OCI-LY3 (cell line): Measurements from ENCODE around the gene DUT.

Source experiments
- H2AFZ ChIP-seq: fragments of 200-600, 300-600 bp; shearing (Covaris generic); 2 replicates; pipeline ENCODE4 v1.6.0; 2014; ENCODE audit warnings: antibody characterized with exemption, low read depth, low read length
- H3K27ac ChIP-seq: fragments of 200-600, 300-600 bp; sonication (generic); 2 replicates; pipeline ENCODE4 v1.5.1; 2014; ENCODE audit warnings: mild to moderate bottlenecking, low read length, moderate library complexity, mixed read lengths
- H3K27me3 ChIP-seq: fragments of 200-600, 300-600 bp; sonication (generic); 2 replicates; pipeline ENCODE4 v1.6.1; 2014; ENCODE audit warnings: low read depth, low read length, mixed read lengths
- H3K36me3 ChIP-seq: fragments of 200-600, 300-600 bp; sonication (generic); replicated peaks from 2 replicates; pipeline ENCODE3; 2014; ENCODE audit warnings: low read depth, low read length, mixed read lengths
- H3K4me1 ChIP-seq: fragments of 300-600, 200-600 bp; sonication (generic); 2 replicates; pipeline ENCODE4 v1.6.1; 2014; ENCODE audit warnings: low read length, mixed read lengths
- H3K4me2 ChIP-seq: fragments of 200-600, 300-600 bp; sonication (generic); 2 replicates; pipeline ENCODE4 v1.6.1; 2014; ENCODE audit warnings: low read length, mixed read lengths
- H3K4me3 ChIP-seq: fragments of 300-600, 200-600 bp; sonication (generic); 2 replicates; pipeline ENCODE4 v1.5.1; 2014; ENCODE audit warnings: antibody characterized with exemption, mild to moderate bottlenecking, low read length, moderate library complexity
- H3K79me2 ChIP-seq: fragments of 300-600, 200-600 bp; shearing (Covaris generic); 2 replicates; pipeline ENCODE4 v1.6.1; 2014; ENCODE audit warnings: mild to moderate bottlenecking, low read length, mixed read lengths
- H3K9ac ChIP-seq: fragments of 300-600, 200-600 bp; shearing (Covaris generic); 2 replicates; pipeline ENCODE4 v1.6.0; 2014; ENCODE audit warnings: mild to moderate bottlenecking, low read length, moderate library complexity
- H3K9me3 ChIP-seq: fragments of 200-600, 300-600 bp; shearing (Covaris generic); 2 replicates; pipeline ENCODE4 v1.6.1; 2014; ENCODE audit warnings: low read length, mixed read lengths; ENCODE audit not compliant: insufficient read depth
- H4K20me1 ChIP-seq: fragments of 200-600, 300-600 bp; sonication (generic); 2 replicates; pipeline ENCODE4 v1.6.1; 2016; ENCODE audit warnings: low read length, mixed read lengths; ENCODE audit not compliant: insufficient read depth
- CTCF ChIP-seq: fragments of 200-600, 300-600 bp; sonication (generic); IDR thresholded peaks from 2 replicates; pipeline ENCODE4 v1.5.1; 2014; ENCODE audit warnings: antibody characterized with exemption, low read length, low read depth
- EZH2phosphoT487 ChIP-seq: fragments of 200-600 bp; shearing (Covaris generic); IDR thresholded peaks from 2 replicates; pipeline ENCODE4 v1.6.1; 2018; ENCODE audit warnings: antibody characterized with exemption, mixed run types, low read depth

The DUT gene

GRCh38 chr15:48371961-48372360 is 40.7 kb downstream of the DUT start:
- Histone ChIP-seq H3K4me1 (no peaks in the 10 kb centered on the region), H2AFZ (no peak overlapping the region), H3K27me3 (peaks cover 8% of the 10 kb centered on the region; the same call in 1 of the 2 replicates), H3K36me3 (no peaks in the 10 kb centered on the region), H4K20me1 (no peaks in the 10 kb centered on the region), H3K27ac (no peak overlapping the region), H3K4me2 (no peak overlapping the region), H3K79me2 (no peaks in the 10 kb centered on the region), H3K9ac (no peak overlapping the region), H3K9me3 (no peaks in the 10 kb centered on the region), H3K4me3 (no peak overlapping the region)
- TF ChIP-seq EZH2phosphoT487: no peak
- no peak for TF ChIP-seq CTCF

- peaks cover 3% of the 10 kb centered on the region for H3K36me3 ChIP-seq
- H3K9ac ChIP-seq: no peak overlapping the region
- H3K27ac ChIP-seq: no peak overlapping the region
- TF ChIP-seq CTCF (no peak), EZH2phosphoT487 (no peak)
- no peak overlapping the region for H3K4me3 ChIP-seq
- peaks cover 11% of the 10 kb centered on the region for H3K4me1 ChIP-seq
- H3K9me3 ChIP-seq: no peaks in the 10 kb centered on the region; the same call in 1 of the 2 replicates
- no peak overlapping the region for H2AFZ ChIP-seq
- H4K20me1 ChIP-seq: no peaks in the 10 kb centered on the region
- no peaks in the 10 kb centered on the region for H3K79me2 ChIP-seq
- H3K4me2 ChIP-seq: no peak overlapping the region
- peaks cover 8% of the 10 kb centered on the region; the same call in 1 of the 2 replicates for H3K27me3 ChIP-seq
These were observed 42.7 kb downstream of the DUT start for GRCh38 chr15:48373821-48374451.

GRCh38 chr15:48374472-48374871 is 43.2 kb downstream of the DUT start:
- H3K79me2 ChIP-seq: no peaks in the 10 kb centered on the region
- H3K27me3 ChIP-seq: peaks cover 8% of the 10 kb centered on the region; the same call in 1 of the 2 replicates
- no peaks in the 10 kb centered on the region for H4K20me1 ChIP-seq
- TF ChIP-seq CTCF (no peak), EZH2phosphoT487 (no peak)
- H3K9me3 ChIP-seq: peaks cover under 1% of the 10 kb centered on the region; the same call in 1 of the 2 replicates
- H3K9ac ChIP-seq: no peak overlapping the region
- peaks cover 11% of the 10 kb centered on the region for H3K4me1 ChIP-seq
- H3K4me2 ChIP-seq: no peak overlapping the region
- H3K4me3 ChIP-seq: no peak overlapping the region
- H2AFZ ChIP-seq: no peak overlapping the region
- H3K27ac ChIP-seq: no peak overlapping the region
- H3K36me3 ChIP-seq: peaks cover 3% of the 10 kb centered on the region

- H2AFZ ChIP-seq: no peak overlapping the region
- peaks cover 6% of the 10 kb centered on the region; the same call in 1 of the 2 replicates for H3K9me3 ChIP-seq
- TF ChIP-seq EZH2phosphoT487 (no peak), CTCF (no peak)
- no peak overlapping the region for H3K4me3 ChIP-seq
- no peak overlapping the region for H3K27ac ChIP-seq
- no peaks in the 10 kb centered on the region for H3K79me2 ChIP-seq
- peaks cover 6% of the 10 kb centered on the region for H3K36me3 ChIP-seq
- no peaks in the 10 kb centered on the region for H4K20me1 ChIP-seq
- H3K9ac ChIP-seq: no peak overlapping the region
- H3K4me2 ChIP-seq: no peak overlapping the region
- peaks cover 8% of the 10 kb centered on the region; the same call in 1 of the 2 replicates for H3K27me3 ChIP-seq
- peaks cover 21% of the 10 kb centered on the region for H3K4me1 ChIP-seq
These were observed 44.5 kb downstream of the DUT start for GRCh38 chr15:48375767-48376166.
